A673 (cell line): Measurements from ENCODE around the gene ZBTB20.

Experiments
- CTCF ChIP-seq: fragments of 300-800, 200-600 bp; sonication (generic); conservative IDR thresholded peaks from 2 replicates; pipeline ENCODE4 v1.5.1; 2017; ENCODE audit warnings: low read depth, mild to moderate bottlenecking, antibody characterized with exemption, low read length, moderate library complexity, mixed read lengths
- EZH2 ChIP-seq: fragments of 200-600 bp; sonication (generic); IDR thresholded peaks from 2 replicates; pipeline ENCODE4 v1.6.1; 2017; ENCODE audit warnings: borderline replicate concordance, low read depth, mild to moderate bottlenecking, mixed read lengths, antibody characterized with exemption, low read length; ENCODE audit not compliant: poor library complexity, severe bottlenecking

GRCh38 chr3:114484919-114485318 lies 662.2 kb downstream of the ZBTB20 start:
- TF ChIP-seq CTCF: no peak
- TF ChIP-seq EZH2: no peak
